Dendritic cell treated with granulocyte-macrophage colony-stimulating factor and Interleukin-4, amounts not matched to agents 40 ng/mL and 50 ng/mL, for 4 days (primary cell): ENCODE results near the gene MAFG.
A peak's percentile ranks its signal among the peaks of the same experiment; 100 is the strongest.

Source experiments
- H3K27ac Mint-ChIP-seq: one replicate; pipeline ENCODE4 v1.8.0; 2022; ENCODE audit warnings: mild to moderate bottlenecking, mixed read lengths
- H3K27me3 Mint-ChIP-seq: one replicate; pipeline ENCODE4 v1.8.0; 2022; ENCODE audit warnings: mild to moderate bottlenecking, mixed read lengths
- H3K36me3 Mint-ChIP-seq: one replicate; pipeline ENCODE4 v1.8.0; 2022; ENCODE audit warnings: low read depth, mixed read lengths
- H3K4me1 Mint-ChIP-seq: one replicate; pipeline ENCODE4 v1.8.0; 2022; ENCODE audit warnings: low read depth, mixed read lengths
- H3K4me3 Mint-ChIP-seq: one replicate; pipeline ENCODE4 v1.8.0; 2022; ENCODE audit warnings: mild to moderate bottlenecking, moderate library complexity, mixed read lengths
- H3K9me3 Mint-ChIP-seq: one replicate; pipeline ENCODE4 v1.8.0; 2022; ENCODE audit warnings: mixed read lengths
- intact Hi-C: fragments of 100-400 bp; cut with micrococcal nuclease; formaldehyde crosslinking; loops from one replicate; pipeline ENCODE4 v1.15.0; 2022

Gene MAFG

GRCh38 chr17:81907219-81908145 lies 20.1 kb downstream of the MAFG start:
- Mint-ChIP-seq H3K27me3 (peaks cover 17% of the 10 kb centered on the region), H3K27ac (no peak overlapping the region), H3K4me1 (peaks cover 34% of the 10 kb centered on the region), H3K4me3 (no peak overlapping the region), H3K36me3 (peaks cover 75% of the 10 kb centered on the region), H3K9me3 (no peaks in the 10 kb centered on the region)
- intact Hi-C loops, result no loop called here

DNA sequence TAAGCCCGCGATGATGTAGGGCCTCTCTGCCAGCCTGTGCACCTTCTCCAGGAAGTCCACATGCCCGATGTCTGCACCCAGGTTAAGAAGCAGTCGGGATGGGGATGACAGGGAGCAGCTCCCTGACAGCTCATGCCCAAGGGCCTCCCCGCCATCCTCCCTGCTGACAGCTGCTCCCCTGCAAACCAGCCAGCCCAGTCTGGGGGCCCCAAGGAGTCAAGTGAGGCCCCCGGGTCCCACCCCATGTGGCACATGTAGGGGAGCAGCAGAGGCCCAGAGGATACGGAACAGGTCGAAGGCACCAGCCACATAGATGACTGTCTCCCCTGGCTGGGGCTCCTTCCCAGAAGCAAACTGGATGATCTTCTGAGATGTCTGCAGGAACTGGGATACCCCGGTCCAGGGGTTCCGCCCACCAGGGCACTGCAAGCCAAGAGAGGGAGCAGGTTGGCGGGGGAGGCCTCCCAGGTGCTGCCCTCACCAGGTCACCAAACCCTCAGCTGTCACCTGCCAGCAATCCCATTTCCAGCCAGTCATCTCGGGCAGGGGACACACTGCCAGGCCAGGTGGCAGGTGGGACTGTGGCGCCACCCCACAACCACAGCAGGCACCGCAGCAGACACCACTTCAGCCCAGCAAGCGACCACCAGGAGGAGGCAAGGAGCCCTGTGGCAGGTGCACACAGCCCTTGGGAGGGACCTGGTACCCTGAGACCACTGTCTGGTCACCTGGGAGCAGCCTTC lies 20.9 kb downstream of the MAFG start:
- H3K27ac Mint-ChIP-seq, result no peak overlapping the region
- H3K36me3 Mint-ChIP-seq, result peaks cover 66% of the 10 kb centered on the region
- intact Hi-C loops, result no loop called here
- H3K4me3 Mint-ChIP-seq, result no peak overlapping the region
- peaks cover 19% of the 10 kb centered on the region for H3K27me3 Mint-ChIP-seq
- H3K4me1 Mint-ChIP-seq, result peaks cover 25% of the 10 kb centered on the region
- no peaks in the 10 kb centered on the region for H3K9me3 Mint-ChIP-seq

- intact Hi-C loops, result no loop called here
- Mint-ChIP-seq H3K4me3 (no peak overlapping the region), H3K27me3 (peaks cover 25% of the 10 kb centered on the region), H3K27ac (no peak overlapping the region), H3K36me3 (peaks cover 66% of the 10 kb centered on the region), H3K9me3 (no peaks in the 10 kb centered on the region), H3K4me1 (peaks cover 28% of the 10 kb centered on the region)
These were observed 21.5 kb downstream of the MAFG start for GRCh38 chr17:81905993-81906392.

- H3K4me3 Mint-ChIP-seq, result no peak overlapping the region
- peaks cover 31% of the 10 kb centered on the region for H3K27me3 Mint-ChIP-seq
- peaks cover 72% of the 10 kb centered on the region for H3K36me3 Mint-ChIP-seq
- intact Hi-C loops, result no loop called here
- H3K4me1 Mint-ChIP-seq, result peaks cover 31% of the 10 kb centered on the region
- no peaks in the 10 kb centered on the region for H3K9me3 Mint-ChIP-seq
- H3K27ac Mint-ChIP-seq, result no peak overlapping the region
These were observed 22.1 kb downstream of the MAFG start for GRCh38 chr17:81905424-81905875.

DNA sequence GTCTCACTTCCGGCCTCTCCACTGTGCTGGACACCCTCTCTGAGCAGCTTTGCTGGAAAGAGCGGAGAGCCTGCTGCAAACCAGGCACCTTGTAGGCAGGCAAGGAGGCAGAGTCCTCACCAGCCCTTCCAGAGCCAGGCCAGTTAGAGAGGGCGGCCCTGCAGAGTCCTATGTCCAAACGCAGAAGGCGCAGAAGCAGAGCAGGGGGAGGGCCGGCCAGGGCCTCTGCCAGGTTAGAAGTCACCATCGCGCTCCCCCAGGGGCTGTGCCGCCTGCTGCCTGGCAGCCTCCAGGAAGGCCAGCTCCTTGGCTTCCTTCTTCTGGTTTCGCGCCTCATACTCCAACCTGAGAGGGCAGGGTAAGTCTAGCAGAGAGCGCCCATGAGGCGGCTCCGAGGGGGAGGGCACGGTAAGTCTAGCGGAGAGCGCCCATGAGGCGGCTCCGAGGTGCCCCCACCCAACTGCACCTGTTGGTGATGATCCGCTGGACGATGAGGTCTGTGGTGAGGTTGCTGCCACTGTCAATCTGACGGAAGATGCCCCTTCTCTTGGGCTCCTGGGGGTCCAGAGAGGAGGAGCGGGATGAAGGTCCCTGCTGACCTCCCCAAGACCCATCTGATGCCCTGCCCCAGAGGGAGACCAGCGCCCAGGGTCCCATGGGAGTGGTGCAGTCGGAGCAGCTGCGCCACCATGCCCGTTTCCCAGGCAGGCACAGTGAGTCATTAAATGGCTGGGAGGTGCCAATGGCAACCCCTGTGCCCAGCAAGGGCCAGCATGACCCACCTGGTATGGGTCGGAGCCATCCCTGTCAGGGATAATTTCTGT lies 22.7 kb downstream of the MAFG start:
- H3K4me1 Mint-ChIP-seq, result peaks cover 24% of the 10 kb centered on the region
- peaks cover 78% of the 10 kb centered on the region for H3K36me3 Mint-ChIP-seq
- no peak overlapping the region for H3K27ac Mint-ChIP-seq
- no peak overlapping the region for H3K4me3 Mint-ChIP-seq
- H3K27me3 Mint-ChIP-seq, result peaks cover 34% of the 10 kb centered on the region
- intact Hi-C loops, result no loop called here
- H3K9me3 Mint-ChIP-seq, result no peaks in the 10 kb centered on the region

GRCh38 chr17:81903896-81904599 lies 23.5 kb downstream of the MAFG start:
- no peaks in the 10 kb centered on the region for H3K9me3 Mint-ChIP-seq
- no peak overlapping the region for H3K27ac Mint-ChIP-seq
- H3K4me3 Mint-ChIP-seq, result no peak overlapping the region
- peaks cover 34% of the 10 kb centered on the region for H3K27me3 Mint-ChIP-seq
- H3K36me3 Mint-ChIP-seq, result peaks cover 80% of the 10 kb centered on the region
- intact Hi-C loops, result no loop called here
- peaks cover 17% of the 10 kb centered on the region for H3K4me1 Mint-ChIP-seq

DNA sequence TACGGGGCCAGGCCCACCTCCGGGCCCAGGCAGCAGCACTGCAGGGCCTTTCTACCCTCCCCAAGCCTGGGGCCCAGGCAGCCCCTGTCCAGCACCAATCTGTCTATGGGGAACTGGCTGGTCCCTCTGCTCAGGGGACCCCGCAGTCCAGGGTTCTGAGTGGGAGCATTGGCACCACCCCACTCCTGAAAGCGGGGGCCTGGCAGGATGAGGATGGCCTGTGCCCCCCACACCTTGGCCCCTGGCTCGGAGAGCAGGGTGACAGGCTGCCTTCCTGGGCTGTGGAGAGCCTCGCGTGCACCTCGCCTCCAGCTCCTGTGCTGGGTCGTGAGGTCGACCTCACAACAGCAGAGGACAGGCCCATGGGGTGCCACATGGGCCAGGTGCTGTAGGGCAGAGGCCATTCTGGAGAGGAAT lies 24.1 kb downstream of the MAFG start:
- H3K4me3 Mint-ChIP-seq, result no peak overlapping the region
- H3K9me3 Mint-ChIP-seq, result no peaks in the 10 kb centered on the region
- peaks cover 80% of the 10 kb centered on the region for H3K36me3 Mint-ChIP-seq
- H3K27me3 Mint-ChIP-seq, result peaks cover 34% of the 10 kb centered on the region
- intact Hi-C loops, result no loop called here
- peaks cover 14% of the 10 kb centered on the region for H3K4me1 Mint-ChIP-seq
- no peak overlapping the region for H3K27ac Mint-ChIP-seq

DNA sequence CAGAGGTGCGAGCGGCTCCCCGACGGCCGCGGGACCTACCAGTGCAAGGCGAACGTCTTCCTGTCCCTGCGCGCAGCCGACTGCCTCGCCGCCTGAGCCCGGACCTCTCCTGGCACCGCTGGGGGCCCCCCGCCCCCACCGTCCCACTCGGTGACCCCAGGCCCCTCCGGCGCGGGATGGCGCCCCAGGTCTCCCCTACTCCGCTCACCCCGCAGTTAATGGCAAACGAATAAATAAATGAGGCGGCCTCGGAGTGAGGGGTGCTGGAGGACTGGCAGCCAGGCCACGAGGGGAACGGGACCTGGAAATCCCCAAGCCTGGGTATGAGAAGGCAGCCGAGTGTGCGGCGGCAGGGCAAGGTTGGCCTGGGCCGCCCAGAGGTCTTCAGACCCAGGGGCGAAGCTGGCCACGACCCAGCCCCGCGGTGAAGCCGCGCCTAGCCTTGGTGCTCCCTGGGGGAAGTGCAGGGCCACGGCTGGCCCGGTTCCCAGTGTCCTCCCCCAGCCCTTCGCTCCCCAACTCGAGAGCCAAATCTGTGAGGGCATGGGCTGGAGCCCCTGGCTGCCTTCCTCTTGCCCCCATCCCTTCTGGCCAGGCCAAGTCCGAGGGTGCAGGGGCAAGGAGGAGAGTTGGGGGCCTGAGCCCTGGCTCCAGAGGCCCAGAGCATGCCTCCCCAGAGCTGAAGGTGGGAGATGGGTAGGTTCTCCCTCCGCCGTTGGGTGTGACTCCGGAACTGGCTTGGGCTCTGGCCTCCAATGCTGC lies 24.7 kb downstream of the MAFG start:
- H3K4me3 Mint-ChIP-seq, result peak overlapping the region; percentile 53

DNA sequence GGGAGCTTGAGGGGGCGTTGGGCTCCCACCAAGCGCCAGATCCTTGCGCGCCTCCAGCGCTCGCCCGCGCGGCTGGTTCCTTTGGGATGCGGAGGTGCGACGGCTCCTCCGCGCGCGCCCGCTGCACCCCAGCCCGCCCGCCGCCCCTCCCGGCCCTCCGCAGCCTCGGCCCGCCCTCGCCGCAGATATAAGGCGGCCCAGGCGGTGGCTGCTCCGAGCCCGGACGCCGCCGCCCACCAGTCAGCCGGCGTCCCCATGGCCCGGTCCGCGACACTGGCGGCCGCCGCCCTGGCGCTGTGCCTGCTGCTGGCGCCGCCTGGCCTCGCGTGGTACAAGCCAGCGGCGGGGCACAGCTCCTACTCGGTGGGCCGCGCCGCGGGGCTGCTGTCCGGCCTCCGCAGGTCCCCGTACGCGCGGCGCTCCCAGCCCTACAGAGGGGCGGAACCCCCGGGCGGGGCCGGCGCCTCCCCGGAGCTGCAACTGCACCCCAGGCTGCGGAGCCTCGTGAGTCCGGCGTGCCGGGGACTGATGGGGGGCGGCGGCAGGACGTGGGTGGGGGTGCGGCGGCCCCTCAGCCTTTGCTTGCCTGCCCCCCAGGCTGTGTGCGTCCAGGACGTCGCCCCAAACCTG lies 25.4 kb downstream of the MAFG start, which contains the start of gene NPB:
Gene NPB, plus strand, starts transcription at position 216 of the 630 bp plus-strand sequence. Its CDS starts 40 bp downstream, at position 256.
- no peak within 1 kb of the TSS for H3K27ac Mint-ChIP-seq

More for the DNA sequence above, 24.7 kb downstream of the MAFG start:
- Mint-ChIP-seq H3K36me3 (peaks cover 80% of the 10 kb centered on the region), H3K4me1 (peaks cover 9% of the 10 kb centered on the region), H3K27ac (no peak overlapping the region), H3K27me3 (peaks cover 34% of the 10 kb centered on the region), H3K9me3 (no peaks in the 10 kb centered on the region)
- intact Hi-C loops, result no loop called here

GRCh38 chr17:81901167-81902022 lies 26.1 kb downstream of the MAFG start:
- peaks cover 80% of the 10 kb centered on the region for H3K36me3 Mint-ChIP-seq
- no peak overlapping the region for H3K27ac Mint-ChIP-seq
- H3K4me1 Mint-ChIP-seq, result peaks cover 9% of the 10 kb centered on the region
- H3K9me3 Mint-ChIP-seq, result no peaks in the 10 kb centered on the region
- H3K27me3 Mint-ChIP-seq, result peaks cover 34% of the 10 kb centered on the region
- intact Hi-C loops, result no loop called here
- no peak overlapping the region for H3K4me3 Mint-ChIP-seq

More for the DNA sequence above, 25.4 kb downstream of the MAFG start, which contains the start of gene NPB:
- Mint-ChIP-seq H3K27me3 (peaks cover 34% of the 10 kb centered on the region), H3K9me3 (no peaks in the 10 kb centered on the region), H3K4me3 (peak within 1 kb of the TSS; percentile 53), H3K36me3 (peaks cover 80% of the 10 kb centered on the region), H3K4me1 (peaks cover 9% of the 10 kb centered on the region)
- intact Hi-C loops, result no loop called here

DNA sequence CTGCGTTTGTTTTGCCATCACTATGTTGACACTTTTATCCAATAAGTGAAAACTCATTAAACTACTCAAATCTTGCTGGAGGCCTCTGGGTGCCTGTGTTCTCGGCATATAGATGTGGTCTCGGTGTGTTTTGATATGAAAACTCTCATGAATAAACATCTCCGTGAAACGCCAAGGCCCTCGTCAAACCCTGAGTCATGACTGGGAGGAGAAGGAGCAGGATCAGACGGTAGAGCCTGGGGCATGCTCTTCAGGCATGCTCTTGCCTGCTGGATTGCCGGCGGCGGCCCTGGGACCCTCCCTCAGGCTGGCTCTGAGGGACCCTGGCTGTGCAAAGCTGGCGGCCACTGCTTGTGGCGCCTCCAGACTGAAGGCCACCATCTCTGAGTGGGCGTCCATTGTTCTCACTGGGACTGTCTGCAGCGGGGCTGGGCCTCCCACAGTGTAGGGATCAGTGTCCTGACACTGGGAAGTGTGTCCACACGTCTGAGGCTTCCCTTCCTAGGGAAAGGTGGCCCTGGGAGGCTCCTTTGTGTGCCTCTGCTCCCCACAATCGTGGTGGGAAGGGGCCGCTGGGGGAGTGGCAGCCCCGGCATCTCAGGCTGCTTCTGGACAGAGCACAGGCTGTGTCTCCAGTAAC lies 27.2 kb downstream of the MAFG start:
- Mint-ChIP-seq H3K4me3 (no peak overlapping the region), H3K4me1 (peaks cover 9% of the 10 kb centered on the region), H3K27ac (no peak overlapping the region), H3K36me3 (peaks cover 80% of the 10 kb centered on the region), H3K27me3 (peaks cover 34% of the 10 kb centered on the region), H3K9me3 (no peaks in the 10 kb centered on the region)
- intact Hi-C loops, result no loop called here
